Loucy (cell line): ENCODE results near the gene STAP1.

ENCODE experiments used
- EZH2phosphoT487 ChIP-seq: fragments of 200-600 bp; IDR thresholded peaks from 2 replicates; pipeline ENCODE4 v1.6.1; 2018; ENCODE audit warnings: antibody characterized with exemption, mild to moderate bottlenecking, moderate library complexity, borderline replicate concordance
- TF ChIP-seq, protein P1 (sequence below): fragments of 200-600 bp; sonication (generic); conservative IDR thresholded peaks from 2 replicates; pipeline ENCODE4 v1.5.1; 2014; ENCODE audit warnings: mild to moderate bottlenecking, antibody characterized with exemption, low read length

DNA sequence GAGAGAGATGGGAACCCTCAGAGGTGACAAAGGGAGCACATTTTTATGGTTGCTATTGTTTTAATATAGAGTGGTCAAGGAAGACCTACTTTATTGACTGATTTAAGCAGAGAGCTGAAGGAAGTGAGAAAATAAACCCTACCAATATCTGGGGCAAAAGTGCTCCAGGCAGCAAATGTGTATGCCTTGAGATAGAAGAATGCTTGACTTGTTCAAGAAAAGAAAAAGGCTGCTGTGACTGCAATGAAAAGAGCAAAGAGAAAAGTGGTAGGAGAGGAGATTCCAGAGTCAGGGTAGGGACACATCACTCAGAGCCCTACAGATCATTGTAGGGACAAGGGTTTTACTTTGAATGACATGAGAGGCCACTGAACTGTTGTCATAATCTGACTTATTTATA, 26.0 kb downstream of the STAP1 start:
- TF ChIP-seq, protein P1, sequence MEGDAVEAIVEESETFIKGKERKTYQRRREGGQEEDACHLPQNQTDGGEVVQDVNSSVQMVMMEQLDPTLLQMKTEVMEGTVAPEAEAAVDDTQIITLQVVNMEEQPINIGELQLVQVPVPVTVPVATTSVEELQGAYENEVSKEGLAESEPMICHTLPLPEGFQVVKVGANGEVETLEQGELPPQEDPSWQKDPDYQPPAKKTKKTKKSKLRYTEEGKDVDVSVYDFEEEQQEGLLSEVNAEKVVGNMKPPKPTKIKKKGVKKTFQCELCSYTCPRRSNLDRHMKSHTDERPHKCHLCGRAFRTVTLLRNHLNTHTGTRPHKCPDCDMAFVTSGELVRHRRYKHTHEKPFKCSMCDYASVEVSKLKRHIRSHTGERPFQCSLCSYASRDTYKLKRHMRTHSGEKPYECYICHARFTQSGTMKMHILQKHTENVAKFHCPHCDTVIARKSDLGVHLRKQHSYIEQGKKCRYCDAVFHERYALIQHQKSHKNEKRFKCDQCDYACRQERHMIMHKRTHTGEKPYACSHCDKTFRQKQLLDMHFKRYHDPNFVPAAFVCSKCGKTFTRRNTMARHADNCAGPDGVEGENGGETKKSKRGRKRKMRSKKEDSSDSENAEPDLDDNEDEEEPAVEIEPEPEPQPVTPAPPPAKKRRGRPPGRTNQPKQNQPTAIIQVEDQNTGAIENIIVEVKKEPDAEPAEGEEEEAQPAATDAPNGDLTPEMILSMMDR = no peak
- TF ChIP-seq EZH2phosphoT487 = no peak
